ENCODE data around the gene CEP128. TPM values are rescaled to one million over a fixed set of nuclear protein-coding genes. Genes with fewer than 3 reads are reported as not detected.

CEP128 gene
- total and polyA plus RNA-seq, 2 experiments from 2014 or later = 7.3 to 14.3 TPM

GRCh38 chr14:80844872-80845271, 96.7 kb downstream of the CEP128 start:
- H3K4me1 ChIP-seq (ENCODE audit: low read depth) = peaks cover 26% of the 10 kb centered on the region
- no peaks in the 10 kb centered on the region for H3K9me3 ChIP-seq (ENCODE audit: low read depth)
- DNase-seq (ENCODE audit: low read depth in 1 of 2, low spot score in 1 of 2) = no peak
- H3K36me3 ChIP-seq = no peaks in the 10 kb centered on the region
- H3K4me3 ChIP-seq = no peak overlapping the region
- TF ChIP-seq CTCF (IDR thresholded peaks at IDR 0.05; ENCODE audit: low read depth, low read length) = no peak
- H3K27ac ChIP-seq = no peak overlapping the region
- no peaks in the 10 kb centered on the region for H3K27me3 ChIP-seq

GRCh38 chr14:80839743-80840142, 101.8 kb downstream of the CEP128 start:
- H3K4me1 ChIP-seq (ENCODE audit: low read depth) = peaks cover 31% of the 10 kb centered on the region
- no peaks in the 10 kb centered on the region for H3K9me3 ChIP-seq (ENCODE audit: low read depth)
- TF ChIP-seq CTCF (IDR thresholded peaks at IDR 0.05; ENCODE audit: low read depth, low read length) = no peak
- no peak overlapping the region for H3K27ac ChIP-seq
- no peak for DNase-seq (ENCODE audit: low read depth in 1 of 2, low spot score in 1 of 2)
- H3K27me3 ChIP-seq = no peaks in the 10 kb centered on the region
- H3K4me3 ChIP-seq = no peak overlapping the region
- no peaks in the 10 kb centered on the region for H3K36me3 ChIP-seq

GRCh38 chr14:80809663-80810062, 131.9 kb downstream of the CEP128 start:
- no peaks in the 10 kb centered on the region for H3K9me3 ChIP-seq (ENCODE audit: low read depth)
- no peaks in the 10 kb centered on the region for H3K4me1 ChIP-seq (ENCODE audit: low read depth)
- H3K36me3 ChIP-seq = no peaks in the 10 kb centered on the region
- no peak overlapping the region for H3K27ac ChIP-seq
- H3K4me3 ChIP-seq = no peak overlapping the region
- DNase-seq (ENCODE audit: low read depth in 1 of 2, low spot score in 1 of 2) = no peak
- H3K27me3 ChIP-seq = no peaks in the 10 kb centered on the region
- no peak for TF ChIP-seq CTCF (IDR thresholded peaks at IDR 0.05; ENCODE audit: low read depth, low read length)

GRCh38 chr14:80805136-80805535, 136.4 kb downstream of the CEP128 start:
- no peak overlapping the region for H3K4me3 ChIP-seq
- H3K36me3 ChIP-seq = no peaks in the 10 kb centered on the region

GRCh38 chr14:80798878-80799277, 142.7 kb downstream of the CEP128 start:
- H3K27me3 ChIP-seq = no peaks in the 10 kb centered on the region
- no peak for DNase-seq (ENCODE audit: low read depth in 1 of 2, low spot score in 1 of 2)
- H3K27ac ChIP-seq = no peak overlapping the region
- no peak for TF ChIP-seq CTCF (IDR thresholded peaks at IDR 0.05; ENCODE audit: low read depth, low read length)
- no peaks in the 10 kb centered on the region for H3K4me1 ChIP-seq (ENCODE audit: low read depth)
- H3K36me3 ChIP-seq = no peaks in the 10 kb centered on the region
- no peaks in the 10 kb centered on the region for H3K9me3 ChIP-seq (ENCODE audit: low read depth)
- no peak overlapping the region for H3K4me3 ChIP-seq

More at GRCh38 chr14:80805136-80805535, 136.4 kb downstream of the CEP128 start:
- no peak for TF ChIP-seq CTCF (IDR thresholded peaks at IDR 0.05; ENCODE audit: low read depth, low read length)
- H3K27ac ChIP-seq = no peak overlapping the region
- no peaks in the 10 kb centered on the region for H3K27me3 ChIP-seq
- H3K4me1 ChIP-seq (ENCODE audit: low read depth) = no peaks in the 10 kb centered on the region
- DNase-seq (ENCODE audit: low read depth in 1 of 2, low spot score in 1 of 2) = no peak
- no peaks in the 10 kb centered on the region for H3K9me3 ChIP-seq (ENCODE audit: low read depth)

GRCh38 chr14:80798211-80798610, 143.3 kb downstream of the CEP128 start:
- peak in 1 of 2 donors; percentile 6 for DNase-seq (ENCODE audit: low read depth in 1 of 2, low spot score in 1 of 2)
- Histone ChIP-seq H3K27ac (no peak overlapping the region), H3K36me3 (no peaks in the 10 kb centered on the region), H3K9me3 (ENCODE audit: low read depth) (no peaks in the 10 kb centered on the region), H3K4me3 (no peak overlapping the region), H3K27me3 (no peaks in the 10 kb centered on the region), H3K4me1 (ENCODE audit: low read depth) (no peaks in the 10 kb centered on the region)
- TF ChIP-seq CTCF (IDR thresholded peaks at IDR 0.05; ENCODE audit: low read depth, low read length) = no peak
